Psoas muscle (tissue), 8 donors: ENCODE data around the gene CIAO2B. TPM values are rescaled to one million over a fixed set of nuclear protein-coding genes. Genes with fewer than 3 reads are reported as not detected.
A peak's percentile ranks its signal among the peaks of the same experiment; 100 is the strongest.

Experiments used
- ATAC-seq, 4 donors: fragments of 200-7000 bp; cut with Tn5 transposase; one replicate each; pipeline ENCODE4 v1.9.1; 2020; ENCODE audit warnings: moderate library complexity in 3 of 4, mild to moderate bottlenecking in 2 of 4
- DNase-seq, 2 donors: peaks; one replicate each; pipeline ENCODE4 v3.0.0-alpha.2; 2020
- H3K27ac ChIP-seq: fragments of 200-600 bp; one replicate; pipeline ENCODE4 v1.8.0; 2022
- H3K27me3 ChIP-seq, 3 donors: fragments of 200-600 bp in 1 of 3; one replicate each; pipeline versions ENCODE4 v1.6.1 to v1.8.0; 2013 to 2022; ENCODE audit warnings: low read length in 2 of 3, mild to moderate bottlenecking in 2 of 3, moderate library complexity in 1 of 3; ENCODE audit not compliant: insufficient read depth in 3 of 3
- H3K36me3 ChIP-seq, 2 donors: fragments of 200-600 bp in 1 of 2; one replicate each; pipeline versions ENCODE4 v1.6.1 to v1.8.0; 2013 to 2022; ENCODE audit warnings: low read depth in 1 of 2, mild to moderate bottlenecking in 1 of 2, moderate library complexity in 1 of 2; ENCODE audit not compliant: insufficient read depth in 1 of 2
- H3K4me1 ChIP-seq: fragments of 200-600 bp; one replicate; pipeline ENCODE4 v1.8.0; 2022
- H3K4me3 ChIP-seq: fragments of 200-600 bp; one replicate; pipeline ENCODE4 v1.8.0; 2022; ENCODE audit warnings: mild to moderate bottlenecking
- H3K9me3 ChIP-seq: fragments of 200-600 bp; one replicate; pipeline ENCODE4 v1.8.0; 2022
- CTCF ChIP-seq: fragments of 200-600 bp; IDR thresholded peaks from one replicate; pipeline ENCODE4 v1.8.0; 2022; ENCODE audit warnings: antibody characterized with exemption
- WGBS, 3 donors: extraction: QIAGEN DNeasy Blood & Tissue Kit; methylation state at CpG; one replicate each; pipeline versions ENCODE4 v1.1.6 to v1.1.7; 2013; 5-methylcytosine and 5-hydroxymethylcytosine counted together
- intact Hi-C, 2 donors: fragments of 100-400 bp; cut with DNase I; formaldehyde crosslinking; loops; one replicate each; pipeline versions ENCODE4 v1.11.0 to v1.14.2; 2022
- polyA plus RNA-seq, 3 donors: library from polyadenylated mRNA; stranded (reverse); fragments of 200-250 nt; gene quantifications; one replicate each; pipeline ENCODE4 v1.2.3, GENCODE V29; 2013
- total RNA-seq, 4 donors: library from RNA; stranded (reverse); fragmentation: NEBNext Ultra II Directional in 2 of 4; extraction: Animal tissue kit (Norgen Biotek cat#: 25700) in 2 of 4; gene quantifications; one replicate each; pipeline versions ENCODE4 v1.2.1 to v1.2.4, GENCODE V29; 2021 to 2023
- donor health status: healthy with polysubstance abuse.
- donor health status: DM: no; HTN: no; CAD: no; lungs with moderate emphysema.
- donor health status: Bipolar disorder and iron deficiency.
- donor health status: healthy.
- donor health status: DM: yes; HTN: yes; CAD: no.
- donor health status: DM: no; HTN: no; CAD: no.
- donor health status: DM: no; HTN: no; CAD: no.
- donor health status: DM: yes; HTN: yes; CAD: no.

CIAO2B gene
- total and polyA plus RNA-seq, 7 donors: 145 to 818 (median 346) TPM

- no peak for TF ChIP-seq CTCF
- Histone ChIP-seq H3K27me3 (no peaks in the 10 kb centered on the region), H3K36me3 (peaks cover 0 to 32% of the 10 kb centered on the region in 2 donors), H3K9me3 (no peaks in the 10 kb centered on the region), H3K27ac (peak overlapping the region; percentile 96), H3K4me3 (peak overlapping the region; percentile 67), H3K4me1 (no peaks in the 10 kb centered on the region)
- intact Hi-C loops: no loop called here
- 30 to 43% (median 38%) methylated on average over 9 of the region's 9 CpGs for WGBS, 3 donors
- DNase-seq (peak in 1 of 2 donors; percentile 53), ATAC-seq (peak; percentile 16 to 53 (median 36))
Measured at GRCh38 chr16:66920924-66921680, 13.1 kb downstream of the CIAO2B start.

- intact Hi-C loops: no loop called here
- peaks cover 0 to 32% of the 10 kb centered on the region in 2 donors for H3K36me3 ChIP-seq
- no peak overlapping the region for H3K4me3 ChIP-seq
- no peaks in the 10 kb centered on the region for H3K4me1 ChIP-seq
- no peaks in the 10 kb centered on the region for H3K27me3 ChIP-seq
- H3K27ac ChIP-seq: peak overlapping the region; percentile 77
- no peaks in the 10 kb centered on the region for H3K9me3 ChIP-seq
- 38 to 53% (median 48%) methylated on average over 2 of the region's 2 CpGs for WGBS, 3 donors
- DNase-seq: no peak
- no peak for TF ChIP-seq CTCF
- peak; percentile 0 to 7 (median 4) for ATAC-seq
Measured at GRCh38 chr16:66920299-66920590, 14.0 kb downstream of the CIAO2B start.

- Histone ChIP-seq H3K4me3 (no peak overlapping the region), H3K4me1 (no peaks in the 10 kb centered on the region), H3K36me3 (peaks cover 0 to 28% of the 10 kb centered on the region in 2 donors), H3K27ac (peak overlapping the region; percentile 77), H3K9me3 (no peaks in the 10 kb centered on the region), H3K27me3 (no peaks in the 10 kb centered on the region)
- WGBS, 3 donors: 46 to 55% (median 47%) methylated on average over 5 of the region's 5 CpGs
- TF ChIP-seq CTCF: no peak
- ATAC-seq: peak; percentile 4 to 17 (median 6)
- intact Hi-C loops: loop anchor here in 1 of 2 donors (2.0 kb wide), 1 partner anchor 17 kb away; no protein-coding TSS in a partner anchor
- DNase-seq: peak in 1 of 2 donors; percentile 54
Measured at GRCh38 chr16:66919569-66920298, 14.5 kb downstream of the CIAO2B start.

GRCh38 chr16:66918803-66919568 is 15.2 kb downstream of the CIAO2B start, which contains the start of gene CDH16:
Gene CDH16 (minus strand): TSS chr16:66918885. CDS start chr16:66918065, 820 bp downstream.
- ATAC-seq: peak; percentile 10 to 41 (median 18)
- Histone ChIP-seq H3K27ac (peak within 1 kb of the TSS; percentile 77), H3K4me3 (no peak within 1 kb of the TSS), H3K9me3 (no peaks in the 10 kb centered on the region), H3K4me1 (no peaks in the 10 kb centered on the region), H3K27me3 (no peaks in the 10 kb centered on the region), H3K36me3 (peaks cover 0 to 21% of the 10 kb centered on the region in 2 donors)
- no peak for TF ChIP-seq CTCF
- intact Hi-C loops: loop anchor here in 1 of 2 donors (2.0 kb wide), 1 partner anchor 16 kb away; no protein-coding TSS in a partner anchor
- WGBS, 3 donors: 66% methylated on average over 7 of the region's 7 CpGs
- DNase-seq: no peak
